Measurements from ENCODE around the gene PUS7.
A peak's percentile ranks its signal among the peaks of the same experiment; 100 is the strongest.
"Not testable (repeated sequence)": the region's sequence is repeated elsewhere in the genome, so short reads cannot be mapped to it uniquely, and the experiment has no call there.

The PUS7 gene

GRCh38 chr7:105521717-105522463 lies at the start of gene PUS7:
PUS7 (minus strand) TSS chr7:105522271; CDS start chr7:105508512, 13,759 bp downstream.
- DNase-seq (ENCODE audit: low read depth in 2 of 2, low spot score in 1 of 2): peak; percentile 43 to 67

GRCh38 chr7:105567821-105568220 lies 45.8 kb upstream of the PUS7 start:
- DNase-seq (ENCODE audit: low read depth in 2 of 2, low spot score in 1 of 2): no peak

GRCh38 chr7:105567024-105567423 lies 45.0 kb upstream of the PUS7 start:
- DNase-seq (ENCODE audit: low read depth in 2 of 2, low spot score in 1 of 2): no peak

GRCh38 chr7:105565190-105565589 lies 43.1 kb upstream of the PUS7 start:
- no peak for DNase-seq (ENCODE audit: low read depth in 2 of 2, low spot score in 1 of 2)

GRCh38 chr7:105559926-105560325 lies 37.9 kb upstream of the PUS7 start:
- DNase-seq (ENCODE audit: low read depth in 2 of 2, low spot score in 1 of 2): no peak

GRCh38 chr7:105538339-105538738 lies 16.3 kb upstream of the PUS7 start:
- DNase-seq (ENCODE audit: low read depth in 2 of 2, low spot score in 1 of 2): no peak

- no peak for DNase-seq (ENCODE audit: low read depth in 2 of 2, low spot score in 1 of 2)
Measured at GRCh38 chr7:105532709-105533460, 10.8 kb upstream of the PUS7 start.

GRCh38 chr7:105531792-105532671 lies 10.0 kb upstream of the PUS7 start, which contains the start of gene RINT1:
RINT1 (plus strand) TSS chr7:105532201; CDS start chr7:105532316, 115 bp downstream.
- DNase-seq (ENCODE audit: low read depth in 2 of 2, low spot score in 1 of 2): peak; percentile 71 to 73

- DNase-seq (ENCODE audit: low read depth in 2 of 2, low spot score in 1 of 2): no peak
Measured at GRCh38 chr7:105530546-105530945, 8.5 kb upstream of the PUS7 start.

- DNase-seq (ENCODE audit: low read depth in 2 of 2, low spot score in 1 of 2): no peak
Measured at GRCh38 chr7:105530126-105530525, 8.1 kb upstream of the PUS7 start.

- DNase-seq (ENCODE audit: low read depth in 2 of 2, low spot score in 1 of 2): not testable (repeated sequence)
Measured at GRCh38 chr7:105527737-105528136, 5.7 kb upstream of the PUS7 start.

GRCh38 chr7:105524840-105525239 lies 2.8 kb upstream of the PUS7 start:
- DNase-seq (ENCODE audit: low read depth in 2 of 2, low spot score in 1 of 2): no peak

GRCh38 chr7:105524423-105524822 lies 2.4 kb upstream of the PUS7 start:
- DNase-seq (ENCODE audit: low read depth in 2 of 2, low spot score in 1 of 2): not testable (repeated sequence)

- peak in 1 of 2 donors; percentile 31 for DNase-seq (ENCODE audit: low read depth in 2 of 2, low spot score in 1 of 2)
Measured at GRCh38 chr7:105521027-105521716, 899 bp downstream of the PUS7 start.

- not testable (repeated sequence) for DNase-seq (ENCODE audit: low read depth in 2 of 2, low spot score in 1 of 2)
Measured at GRCh38 chr7:105520620-105521019, 1.5 kb downstream of the PUS7 start.

GRCh38 chr7:105519353-105519752 lies 2.7 kb downstream of the PUS7 start:
- no peak for DNase-seq (ENCODE audit: low read depth in 2 of 2, low spot score in 1 of 2)

- DNase-seq (ENCODE audit: low read depth in 2 of 2, low spot score in 1 of 2): not testable (repeated sequence)
Measured at GRCh38 chr7:105515610-105516009, 6.5 kb downstream of the PUS7 start.

GRCh38 chr7:105512926-105513526 lies 9.0 kb downstream of the PUS7 start:
- no peak for DNase-seq (ENCODE audit: low read depth in 2 of 2, low spot score in 1 of 2)

GRCh38 chr7:105512415-105512814 lies 9.7 kb downstream of the PUS7 start:
- DNase-seq (ENCODE audit: low read depth in 2 of 2, low spot score in 1 of 2): no peak

GRCh38 chr7:105502173-105502572 lies 19.9 kb downstream of the PUS7 start:
- no peak for DNase-seq (ENCODE audit: low read depth in 2 of 2, low spot score in 1 of 2)

Measured in stimulated activated CD8-positive, alpha-beta memory T cell treated with anti-CD3 and anti-CD28 coated beads, Interleukin-4, amount 100 ng/mL, for 4 hours (primary cell).